Mucosa of rectum (tissue), 2 donors: ENCODE measurements around the gene GTPBP10.

Experiments
- H3K27ac ChIP-seq, 2 donors: one replicate each; pipeline ENCODE4 v1.7.0; 2013; ENCODE audit warnings: inconsistent platforms in 2 of 2, low read depth in 2 of 2, low read length in 2 of 2
- H3K27me3 ChIP-seq, 2 donors: one replicate each; pipeline ENCODE4 v1.7.0; 2013; ENCODE audit warnings: low read length in 2 of 2; ENCODE audit not compliant: control insufficient read depth in 2 of 2, insufficient read depth in 2 of 2
- H3K36me3 ChIP-seq, 2 donors: one replicate each; pipeline ENCODE4 v1.7.0; 2013; ENCODE audit warnings: low read length in 2 of 2; ENCODE audit not compliant: control insufficient read depth in 2 of 2, insufficient read depth in 2 of 2
- H3K4me1 ChIP-seq, 2 donors: one replicate each; pipeline ENCODE4 v1.7.0; 2013; ENCODE audit warnings: low read length in 2 of 2, mild to moderate bottlenecking in 1 of 2; ENCODE audit not compliant: control insufficient read depth in 2 of 2, insufficient read depth in 2 of 2
- H3K4me3 ChIP-seq, 2 donors: one replicate each; pipeline ENCODE4 v1.7.0; 2013; ENCODE audit warnings: low read length in 2 of 2
- H3K9ac ChIP-seq, 2 donors: one replicate each; pipeline ENCODE4 v1.7.0; 2013; ENCODE audit warnings: low read length in 2 of 2, low read depth in 1 of 2, mild to moderate bottlenecking in 1 of 2
- H3K9me3 ChIP-seq, 2 donors: one replicate each; pipeline ENCODE4 v1.7.0; 2013; ENCODE audit warnings: low read length in 2 of 2; ENCODE audit not compliant: control insufficient read depth in 2 of 2
- donor health status: healthy.
- donor health status: Normal muscosa, but diverticular disease.

Gene GTPBP10

GRCh38 chr7:90346336-90347125 is at the start of gene GTPBP10:
Gene GTPBP10, plus strand, starts transcription at chr7:90346716. Its CDS starts 26 bp downstream, at chr7:90346742.
- H3K4me3 ChIP-seq, result peak within 1 kb of the TSS; percentile 99
- H3K27ac ChIP-seq, result peak within 1 kb of the TSS; percentile 91 to 93
- peaks cover 3 to 8% of the 10 kb centered on the region in 2 donors for H3K4me1 ChIP-seq
- H3K9ac ChIP-seq, result peak within 1 kb of the TSS; percentile 91 to 99
- H3K9me3 ChIP-seq, result no peaks in the 10 kb centered on the region
- no peaks in the 10 kb centered on the region for H3K27me3 ChIP-seq
- H3K36me3 ChIP-seq, result no peaks in the 10 kb centered on the region

- peaks cover 0 to 3% of the 10 kb centered on the region in 2 donors for H3K4me1 ChIP-seq
- no peak overlapping the region for H3K27ac ChIP-seq
- H3K9ac ChIP-seq, result no peak overlapping the region
- no peaks in the 10 kb centered on the region for H3K9me3 ChIP-seq
- no peaks in the 10 kb centered on the region for H3K27me3 ChIP-seq
- H3K36me3 ChIP-seq, result no peaks in the 10 kb centered on the region
- no peak overlapping the region for H3K4me3 ChIP-seq
Measured at GRCh38 chr7:90298145-90299038, 48.1 kb upstream of the GTPBP10 start.

- H3K27ac ChIP-seq, result no peak overlapping the region
- H3K4me3 ChIP-seq, result no peak overlapping the region
- H3K9ac ChIP-seq, result no peak overlapping the region
Measured at GRCh38 chr7:90303241-90303640, 43.3 kb upstream of the GTPBP10 start.

GRCh38 chr7:90309872-90310271 is 36.6 kb upstream of the GTPBP10 start:
- Histone ChIP-seq H3K9ac (no peak overlapping the region), H3K36me3 (no peaks in the 10 kb centered on the region), H3K4me1 (no peaks in the 10 kb centered on the region), H3K4me3 (no peak overlapping the region), H3K9me3 (no peaks in the 10 kb centered on the region), H3K27me3 (no peaks in the 10 kb centered on the region), H3K27ac (no peak overlapping the region)

More at GRCh38 chr7:90303241-90303640, 43.3 kb upstream of the GTPBP10 start:
- no peaks in the 10 kb centered on the region for H3K9me3 ChIP-seq
- no peaks in the 10 kb centered on the region for H3K36me3 ChIP-seq
- no peaks in the 10 kb centered on the region for H3K27me3 ChIP-seq
- peaks cover 0 to 3% of the 10 kb centered on the region in 2 donors for H3K4me1 ChIP-seq

GRCh38 chr7:90311175-90311574 is 35.3 kb upstream of the GTPBP10 start:
- H3K9ac ChIP-seq, result no peak overlapping the region
- H3K27me3 ChIP-seq, result no peaks in the 10 kb centered on the region
- no peak overlapping the region for H3K4me3 ChIP-seq
- no peaks in the 10 kb centered on the region for H3K4me1 ChIP-seq
- no peak overlapping the region for H3K27ac ChIP-seq
- no peaks in the 10 kb centered on the region for H3K36me3 ChIP-seq
- no peaks in the 10 kb centered on the region for H3K9me3 ChIP-seq

GRCh38 chr7:90312745-90313144 is 33.8 kb upstream of the GTPBP10 start:
- Histone ChIP-seq H3K36me3 (no peaks in the 10 kb centered on the region), H3K27me3 (no peaks in the 10 kb centered on the region), H3K9me3 (no peaks in the 10 kb centered on the region), H3K4me3 (no peak overlapping the region), H3K9ac (no peak overlapping the region), H3K4me1 (no peaks in the 10 kb centered on the region), H3K27ac (no peak overlapping the region)

- no peak overlapping the region for H3K4me3 ChIP-seq
- H3K36me3 ChIP-seq, result no peaks in the 10 kb centered on the region
- no peaks in the 10 kb centered on the region for H3K27me3 ChIP-seq
- no peaks in the 10 kb centered on the region for H3K4me1 ChIP-seq
- H3K9me3 ChIP-seq, result no peaks in the 10 kb centered on the region
- H3K9ac ChIP-seq, result no peak overlapping the region
- no peak overlapping the region for H3K27ac ChIP-seq
Measured at GRCh38 chr7:90313907-90314306, 32.6 kb upstream of the GTPBP10 start.

- Histone ChIP-seq H3K36me3 (no peaks in the 10 kb centered on the region), H3K4me1 (no peaks in the 10 kb centered on the region), H3K27ac (no peak overlapping the region), H3K27me3 (peaks cover 30% of the 10 kb centered on the region in 2 donors), H3K9me3 (no peaks in the 10 kb centered on the region), H3K4me3 (no peak overlapping the region), H3K9ac (no peak overlapping the region)
Measured at GRCh38 chr7:90320014-90320413, 26.5 kb upstream of the GTPBP10 start.

- no peak overlapping the region for H3K4me3 ChIP-seq
- no peak overlapping the region for H3K9ac ChIP-seq
- H3K27ac ChIP-seq, result no peak overlapping the region
- H3K27me3 ChIP-seq, result peaks cover 30% of the 10 kb centered on the region in 2 donors
- no peaks in the 10 kb centered on the region for H3K36me3 ChIP-seq
- no peaks in the 10 kb centered on the region for H3K9me3 ChIP-seq
- no peaks in the 10 kb centered on the region for H3K4me1 ChIP-seq
Measured at GRCh38 chr7:90320418-90320800, 26.1 kb upstream of the GTPBP10 start.
